Activated T-helper 9 cell treated with anti-CD3 and anti-CD28 coated beads, Interleukin-2, amount 50 U/mL, for 16 hours (primary cell): ENCODE data around the gene ASIC3.
A peak's percentile ranks its signal among the peaks of the same experiment; 100 is the strongest.

Experiments used
- DNase-seq: peaks from one replicate; pipeline ENCODE4 v3.0.0-alpha.2; 2020; ENCODE audit warnings: low read depth

ASIC3 gene

DNA sequence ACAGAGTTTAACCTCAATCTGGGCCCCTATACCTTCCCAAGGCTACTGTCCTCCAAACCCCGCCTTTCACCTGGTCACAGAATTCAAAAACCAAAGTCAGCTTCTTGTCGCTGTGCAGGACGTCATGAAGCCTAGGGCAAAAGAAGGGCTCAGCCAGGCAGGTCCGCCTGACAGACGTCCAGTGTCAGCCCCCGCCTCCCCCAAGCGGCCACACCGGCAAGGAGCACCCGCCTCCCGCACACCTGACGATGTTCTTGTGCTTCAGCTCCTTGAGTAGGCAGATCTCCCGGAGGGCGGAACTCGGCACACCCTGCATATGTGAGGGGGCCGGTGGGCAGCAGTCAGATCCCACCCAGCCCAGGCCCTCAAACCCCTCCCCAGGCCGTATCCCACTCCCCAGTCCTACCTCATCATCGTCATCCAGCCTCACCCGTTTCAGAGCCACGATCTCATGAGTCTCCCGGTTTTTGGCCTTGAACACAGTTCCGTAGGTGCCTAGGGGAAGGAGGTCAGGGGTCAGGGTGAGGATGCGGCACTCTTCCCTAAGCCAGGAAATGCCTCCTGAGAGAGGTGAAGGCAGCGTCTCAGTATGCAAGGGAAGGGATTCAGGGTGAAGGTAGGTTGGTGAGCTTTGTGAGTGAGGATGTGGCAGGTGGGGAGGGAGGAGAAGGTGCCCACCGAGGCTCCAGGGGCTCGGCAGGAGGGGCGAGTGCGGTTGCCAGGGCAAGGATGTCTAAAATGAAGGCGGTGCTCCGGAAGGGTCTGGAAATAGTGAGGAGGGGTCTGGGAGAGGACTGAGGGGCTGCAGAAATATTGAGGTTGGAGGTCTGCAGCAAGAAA, 8.6 kb downstream of the ASIC3 start:
- no peak for DNase-seq

- DNase-seq = no peak
These were observed 9.2 kb downstream of the ASIC3 start, which contains the start of gene CDK5 for GRCh38 chr7:151057506-151057988. CDK5 (minus strand) TSS chr7:151057897; CDS start chr7:151057848, 49 bp downstream.

DNA sequence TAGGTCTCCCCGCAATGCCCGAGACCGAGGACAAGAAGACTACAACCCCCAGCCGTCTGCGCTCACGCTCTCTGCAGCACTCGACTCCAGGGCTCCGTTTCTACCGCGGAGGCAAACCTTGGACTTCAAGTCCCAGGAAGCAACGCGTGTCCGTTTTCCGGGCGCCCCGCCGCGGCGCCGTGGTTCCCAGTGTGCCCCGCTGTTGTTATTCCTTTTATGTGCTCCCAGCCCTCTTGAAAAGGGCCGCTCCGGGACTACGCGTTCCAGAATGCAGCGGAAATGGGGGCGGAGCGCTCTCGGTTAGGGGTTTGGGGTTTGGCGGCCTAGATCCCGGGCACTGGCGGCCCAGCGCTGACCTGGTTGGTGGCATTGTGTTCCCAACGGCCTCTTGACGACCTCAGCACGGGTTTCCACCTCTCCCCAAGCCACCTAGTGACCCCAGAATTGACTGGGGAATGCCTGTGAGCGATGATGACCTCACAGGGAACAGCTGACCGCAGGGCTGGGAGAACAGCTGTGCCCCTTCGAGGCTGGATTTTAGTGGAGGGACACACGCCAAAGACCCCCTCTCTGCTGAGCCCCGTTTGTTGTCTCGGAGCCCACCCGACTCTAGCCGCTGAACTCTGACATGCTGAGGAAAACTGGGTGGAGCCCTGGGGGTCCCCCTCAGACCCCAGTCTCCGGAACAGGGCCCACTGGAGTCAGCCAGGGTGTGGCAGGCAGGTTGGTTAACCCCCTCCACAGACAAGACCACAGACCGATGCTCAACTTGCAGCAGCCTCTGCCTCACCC, 9.9 kb downstream of the ASIC3 start:
- DNase-seq = peak; percentile 95

- no peak for DNase-seq
These were observed 10.5 kb downstream of the ASIC3 start for GRCh38 chr7:151058781-151059366.

DNA sequence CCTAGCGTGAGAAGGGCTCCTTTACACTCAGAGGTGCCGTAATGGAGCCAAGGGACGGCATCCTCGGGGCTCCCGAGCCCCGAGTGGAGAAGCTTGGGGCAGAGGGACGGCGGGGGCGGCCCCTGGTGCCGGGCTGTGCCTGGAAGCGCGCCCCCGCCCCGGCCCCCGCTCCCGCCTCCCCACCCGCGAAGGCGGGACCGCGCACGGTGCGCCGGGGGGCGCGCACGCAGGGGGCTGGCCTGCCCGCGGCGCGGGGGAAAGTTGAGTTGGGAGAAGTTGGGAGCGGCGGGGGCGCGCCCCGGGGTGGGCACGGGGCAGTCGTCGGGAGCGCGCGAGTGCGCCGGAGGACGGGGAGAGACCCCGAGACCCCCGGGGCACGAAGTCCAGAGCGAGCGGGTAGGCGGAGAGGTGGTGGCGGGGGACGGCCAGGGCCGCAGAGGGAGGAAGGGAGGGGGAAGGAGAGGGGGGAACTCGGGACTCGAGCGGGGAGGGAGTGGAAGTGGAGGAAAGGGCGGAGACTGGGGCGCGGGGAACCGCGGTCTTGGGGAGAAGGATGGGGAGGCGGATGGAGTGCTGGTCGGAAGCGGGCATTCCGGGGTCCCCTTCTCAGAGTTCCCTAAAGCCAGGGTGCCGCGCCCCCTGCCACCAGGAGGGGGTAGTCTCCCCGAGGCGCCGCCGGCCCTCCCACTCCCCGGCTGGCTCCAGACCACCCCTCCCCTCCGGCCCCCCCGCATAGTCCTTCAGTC, 11.2 kb downstream of the ASIC3 start, which contains the start of gene SLC4A2:
Gene SLC4A2, plus strand, starts transcription at position 223 of the 746 bp plus-strand sequence. CDS start 2,399 bp downstream, outside the sequence.
- DNase-seq = peak; percentile 65

DNA sequence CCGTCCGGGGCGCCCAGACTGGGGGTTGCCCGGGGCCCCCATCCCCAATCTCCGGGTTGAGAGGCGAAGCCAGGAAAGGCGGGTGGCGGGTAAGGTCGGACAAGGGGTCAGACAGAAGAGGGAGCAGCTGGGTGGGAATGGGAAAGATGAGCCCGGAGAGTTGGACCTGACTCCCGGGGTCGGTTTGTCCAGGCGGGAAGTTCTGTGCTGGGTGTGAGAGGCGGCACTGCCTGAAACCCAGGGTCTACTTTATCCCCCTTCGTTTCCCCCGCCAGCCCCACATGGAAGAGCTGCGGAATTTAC, 11.7 kb downstream of the ASIC3 start:
- DNase-seq = no peak

DNA sequence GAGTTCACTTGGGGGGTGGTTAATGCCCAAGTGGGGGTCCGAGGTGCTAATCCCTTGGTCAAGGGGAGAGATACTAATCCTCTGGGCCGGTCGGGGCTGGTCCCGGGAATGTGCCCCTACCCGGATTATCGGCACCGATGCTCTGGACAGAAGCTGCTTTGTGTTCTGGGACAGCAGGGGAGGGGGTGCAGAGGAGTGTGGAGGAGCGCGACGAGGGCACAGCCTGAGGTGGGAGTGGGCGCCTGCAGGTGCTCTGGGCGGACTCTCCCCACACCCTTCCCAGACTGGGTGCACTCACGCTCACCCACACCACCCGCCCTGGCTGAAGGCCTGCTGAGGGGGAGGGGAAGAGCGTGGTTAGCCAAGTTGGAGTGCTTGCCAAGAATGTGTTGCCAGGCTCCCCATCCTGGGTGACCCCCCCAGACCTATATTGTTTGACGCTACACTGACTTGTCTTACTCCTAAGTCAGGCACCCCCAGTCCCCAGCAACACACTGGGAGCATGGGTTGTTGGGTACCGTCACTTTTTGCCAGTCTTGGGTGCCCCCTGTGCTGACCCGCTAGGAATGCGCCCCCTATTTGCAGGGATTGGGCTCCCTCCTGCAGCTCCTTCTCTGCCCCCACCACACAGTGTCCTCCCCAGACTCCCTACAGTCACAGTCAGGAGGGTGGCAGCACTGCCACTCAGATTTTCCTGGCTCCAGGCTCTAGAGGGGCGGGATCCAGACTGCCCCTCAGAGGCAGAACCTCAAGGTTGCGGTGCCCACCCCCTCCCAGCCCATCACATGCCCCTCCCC, 12.3 kb downstream of the ASIC3 start:
- DNase-seq = no peak

- DNase-seq = no peak
These were observed 13.1 kb downstream of the ASIC3 start for GRCh38 chr7:151061213-151062110.

DNA sequence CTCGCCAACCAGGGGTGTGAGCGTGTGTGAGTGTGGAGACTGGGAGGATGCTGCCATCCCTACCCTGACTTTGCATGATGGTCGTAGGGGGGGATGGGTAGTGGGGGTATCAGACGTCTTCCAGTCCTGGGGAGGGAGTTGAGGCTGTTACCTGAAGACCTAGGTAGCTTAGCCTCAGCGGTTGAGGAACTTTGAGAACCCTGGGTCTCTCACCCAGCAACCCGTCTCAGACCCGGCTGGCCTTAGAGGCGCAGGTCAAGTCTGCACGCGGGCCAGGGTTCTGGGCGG, 13.7 kb downstream of the ASIC3 start:
- no peak for DNase-seq

DNA sequence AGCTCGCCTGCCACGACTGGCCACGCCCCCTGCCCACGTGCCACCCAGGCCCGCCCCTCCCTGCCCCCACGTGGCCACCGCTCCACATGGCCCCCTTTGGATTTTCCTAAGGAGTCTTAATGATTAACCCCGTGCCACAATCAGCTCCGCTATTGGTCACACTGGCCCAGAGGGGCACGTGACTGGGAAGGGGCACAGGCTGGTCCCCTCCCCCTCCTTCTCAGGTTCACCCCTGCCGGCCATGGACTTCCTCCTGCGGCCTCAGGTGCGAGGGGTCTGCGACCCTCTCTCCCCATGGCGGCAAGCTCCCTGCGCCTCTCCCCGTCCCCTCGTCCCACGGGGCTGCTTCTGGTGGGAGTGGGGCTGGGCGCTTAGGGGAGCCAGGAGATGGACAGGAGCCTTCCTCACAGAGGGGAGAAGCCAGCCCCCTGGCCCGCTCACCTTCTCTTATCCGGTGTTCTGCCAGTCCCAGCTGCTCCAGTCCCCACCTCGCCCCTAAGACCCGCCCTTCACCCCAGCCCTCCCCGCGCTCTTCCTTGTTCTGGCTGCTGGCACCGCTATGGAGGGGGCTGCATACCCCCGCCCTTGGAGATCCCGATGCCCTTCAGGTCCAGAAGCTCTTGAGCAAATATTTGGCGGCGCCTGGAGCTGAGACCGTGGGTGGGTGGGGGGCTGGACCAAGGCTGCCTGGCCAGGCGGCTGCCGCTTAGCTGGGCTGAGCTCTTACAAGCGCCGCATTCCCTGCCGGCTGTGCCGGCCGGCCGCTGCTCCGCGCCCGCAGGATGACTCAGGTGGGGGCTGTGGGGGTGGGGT, 14.3 kb downstream of the ASIC3 start:
- DNase-seq = no peak

DNA sequence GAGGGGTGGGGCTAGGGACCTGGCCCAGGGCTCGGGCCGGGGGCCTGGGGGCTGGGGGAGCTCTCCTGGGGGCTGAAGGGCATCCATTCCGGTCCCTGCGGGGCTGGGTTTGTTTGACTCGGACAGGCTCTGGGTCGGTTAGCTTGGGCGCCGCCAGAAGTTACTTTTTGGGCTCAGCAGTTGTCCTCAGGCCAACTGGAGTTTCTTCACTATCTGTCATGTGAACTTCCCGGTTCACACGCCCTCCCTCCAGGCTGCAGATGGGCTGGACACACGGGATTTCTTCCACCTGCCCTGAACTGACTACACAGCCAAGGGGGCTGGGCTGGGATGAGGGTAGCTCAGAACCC, 14.9 kb downstream of the ASIC3 start:
- no peak for DNase-seq

- DNase-seq = no peak
These were observed 16.1 kb downstream of the ASIC3 start for GRCh38 chr7:151064454-151064853.

DNA sequence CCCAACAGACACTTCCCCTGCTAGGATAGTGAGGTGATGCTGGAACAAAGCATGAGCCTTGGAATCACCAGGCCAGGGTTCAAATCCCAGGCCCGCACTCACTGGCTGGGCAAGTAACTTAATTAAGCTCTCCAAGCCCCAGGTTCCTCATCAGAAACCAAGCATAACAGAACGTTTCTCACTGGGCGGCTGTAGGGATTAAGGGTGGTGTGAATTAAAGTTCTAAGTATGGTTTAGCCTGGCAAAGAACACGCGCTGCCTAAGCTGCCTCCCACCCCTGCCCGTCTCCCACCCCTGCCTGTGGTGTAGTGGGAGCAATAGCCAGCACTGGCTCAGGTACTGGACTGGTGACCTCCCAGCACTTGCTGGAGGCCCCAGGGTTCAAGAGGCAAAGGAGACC, 16.7 kb downstream of the ASIC3 start:
- no peak for DNase-seq

GRCh38 chr7:151065516-151065915, 17.2 kb downstream of the ASIC3 start:
- no peak for DNase-seq

GRCh38 chr7:151066273-151066974, 18.1 kb downstream of the ASIC3 start:
- DNase-seq = no peak

GRCh38 chr7:151068069-151068773, 19.9 kb downstream of the ASIC3 start:
- no peak for DNase-seq

DNA sequence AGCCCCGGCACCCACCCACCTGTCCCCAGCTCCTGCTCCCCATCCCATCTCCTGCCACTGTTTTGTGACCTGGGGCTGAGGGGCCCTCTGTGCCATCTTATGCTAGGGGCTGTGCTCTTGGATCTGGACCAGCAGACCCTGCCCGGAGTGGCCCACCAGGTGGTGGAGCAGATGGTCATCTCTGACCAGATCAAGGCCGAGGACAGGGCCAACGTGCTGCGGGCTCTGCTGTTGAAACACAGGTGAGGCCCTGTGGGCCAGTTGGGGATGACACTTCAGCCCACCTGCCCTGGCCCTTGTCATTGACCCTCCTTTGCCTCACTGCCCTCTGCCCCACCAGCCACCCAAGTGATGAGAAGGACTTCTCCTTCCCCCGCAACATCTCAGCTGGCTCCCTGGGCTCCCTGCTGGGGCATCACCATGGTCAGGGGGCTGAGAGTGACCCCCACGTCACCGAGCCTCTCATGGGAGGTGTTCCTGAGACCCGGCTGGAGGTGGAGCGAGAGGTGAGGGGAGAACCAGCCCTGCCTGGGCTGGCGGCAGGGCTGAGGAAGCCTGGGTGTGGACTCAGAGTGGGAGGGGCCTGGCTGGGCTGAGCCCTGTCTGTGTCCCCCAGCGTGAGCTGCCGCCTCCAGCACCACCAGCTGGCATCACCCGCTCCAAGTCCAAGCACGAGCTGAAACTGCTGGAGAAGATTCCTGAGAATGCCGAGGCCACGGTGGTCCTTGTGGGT, 21.7 kb downstream of the ASIC3 start:
- no peak for DNase-seq

DNA sequence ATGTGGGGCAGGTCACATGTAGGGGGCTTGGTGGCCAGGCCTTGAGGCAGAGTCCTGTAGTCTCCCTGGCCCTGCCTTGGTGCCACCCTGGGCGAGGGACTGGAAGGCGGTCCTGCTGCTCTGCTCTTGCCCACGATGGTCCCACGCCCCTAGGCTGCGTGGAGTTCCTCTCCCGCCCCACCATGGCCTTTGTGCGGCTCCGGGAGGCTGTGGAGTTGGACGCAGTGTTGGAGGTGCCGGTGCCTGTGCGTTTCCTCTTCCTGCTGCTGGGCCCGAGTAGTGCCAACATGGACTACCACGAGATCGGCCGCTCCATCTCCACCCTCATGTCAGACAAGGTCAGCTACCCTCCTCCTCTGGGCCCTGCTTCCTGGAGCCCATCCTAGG, 22.2 kb downstream of the ASIC3 start:
- DNase-seq = no peak
